ENCODE data around the gene TSPAN4.

- no peak for TF ChIP-seq CTCF (IDR thresholded peaks at IDR 0.05)
- TF ChIP-seq POLR2A (IDR thresholded peaks at IDR 0.05), result no peak
These were observed 7.5 kb downstream of the TSPAN4 start for GRCh38 chr11:849951-850774.

All from testis (tissue), 2 donors.